ENCODE data around the gene BRK1.
"Not testable (repeated sequence)": the region's sequence is repeated elsewhere in the genome, so short reads cannot be mapped to it uniquely, and the experiment has no call there.

The BRK1 gene

DNA sequence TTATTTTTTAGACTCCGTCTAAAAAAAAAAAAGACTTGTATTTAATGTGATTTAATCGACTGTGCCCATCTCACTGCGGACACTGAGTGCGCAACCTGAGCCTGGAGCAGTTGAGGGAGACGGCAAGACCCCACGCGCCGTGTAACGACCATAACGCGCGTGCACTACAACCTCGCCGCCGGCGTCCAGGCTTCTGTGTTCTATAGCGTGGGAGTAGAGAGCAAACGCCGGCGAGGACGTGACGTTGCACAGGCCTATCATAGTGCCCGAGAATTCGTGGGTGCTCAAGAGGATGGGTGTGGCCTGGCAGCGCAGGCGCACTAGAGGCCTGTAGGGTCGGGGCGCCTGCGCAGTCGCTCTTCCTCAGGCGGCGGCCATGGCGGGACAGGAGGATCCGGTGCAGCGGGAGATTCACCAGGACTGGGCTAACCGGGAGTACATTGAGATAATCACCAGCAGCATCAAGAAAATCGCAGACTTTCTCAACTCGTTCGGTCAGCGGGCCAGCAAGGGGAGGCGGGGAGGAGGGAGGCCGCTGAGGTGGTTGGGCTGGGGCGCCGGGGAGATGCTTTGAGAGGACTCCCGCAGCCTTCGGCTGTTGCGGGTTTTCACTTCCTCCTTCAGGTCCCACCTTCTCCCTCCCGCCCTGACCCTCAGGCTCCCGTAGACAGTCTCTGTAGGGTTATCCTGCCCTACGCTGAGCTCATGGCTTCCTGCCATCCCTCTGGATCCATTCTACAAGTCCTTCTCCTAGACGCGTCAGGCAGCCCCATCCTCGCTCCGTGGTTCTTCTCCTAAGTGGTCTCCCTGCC lies at the start of gene BRK1:
TSS of gene BRK1 (plus strand) at position 350 of the 812 bp plus-strand sequence. CDS start at position 377, 27 bp downstream.
- peak; percentile 52 to 96 (median 88) for DNase-seq

DNA sequence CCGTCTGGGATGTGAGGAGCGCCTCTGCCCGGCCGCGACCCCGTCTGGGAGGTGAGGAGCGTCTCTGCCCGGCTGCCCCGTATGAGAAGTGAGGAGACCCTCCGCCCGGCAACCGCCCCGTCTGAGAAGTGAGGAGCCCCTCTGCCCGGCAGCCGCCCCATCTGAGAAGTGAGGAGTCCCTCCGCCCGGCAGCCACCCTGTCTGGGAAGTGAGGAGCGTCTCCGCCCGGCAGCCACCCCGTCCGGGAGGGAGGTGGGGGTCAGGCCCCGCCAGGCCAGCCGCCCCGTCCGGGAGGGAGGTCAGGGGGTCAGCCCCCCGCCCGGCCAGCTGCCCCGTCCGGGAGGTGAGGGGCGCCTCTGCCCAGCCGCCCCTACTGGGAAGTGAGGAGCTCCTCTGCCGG lies 45.4 kb upstream of the BRK1 start:
- not testable (repeated sequence) for DNase-seq

GRCh38 chr3:10074666-10075065 lies 40.8 kb upstream of the BRK1 start:
- DNase-seq: no peak

- peak in 1 of 51 donors; percentile 19 for DNase-seq
Observed at GRCh38 chr3:10081871-10082270, 33.6 kb upstream of the BRK1 start.

DNA sequence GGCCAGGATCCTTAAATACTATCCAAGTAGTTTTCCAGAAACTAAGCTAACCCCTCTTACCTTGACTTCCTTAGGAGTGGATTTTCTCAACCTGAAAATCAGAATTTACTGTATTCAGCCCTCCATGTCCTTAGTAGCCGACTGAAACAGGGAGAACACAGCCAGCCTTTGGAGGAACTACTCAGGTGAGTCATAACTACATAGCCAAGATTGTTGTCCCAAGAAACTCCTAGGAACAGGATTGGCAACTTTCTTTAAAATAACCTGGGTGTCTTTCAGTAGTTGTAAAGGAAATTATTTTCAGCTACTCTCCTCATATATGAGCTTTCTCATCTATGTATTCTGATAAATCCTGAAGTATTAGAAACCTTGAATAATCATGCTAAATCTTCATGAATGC lies 29.7 kb upstream of the BRK1 start:
- no peak for DNase-seq

DNA sequence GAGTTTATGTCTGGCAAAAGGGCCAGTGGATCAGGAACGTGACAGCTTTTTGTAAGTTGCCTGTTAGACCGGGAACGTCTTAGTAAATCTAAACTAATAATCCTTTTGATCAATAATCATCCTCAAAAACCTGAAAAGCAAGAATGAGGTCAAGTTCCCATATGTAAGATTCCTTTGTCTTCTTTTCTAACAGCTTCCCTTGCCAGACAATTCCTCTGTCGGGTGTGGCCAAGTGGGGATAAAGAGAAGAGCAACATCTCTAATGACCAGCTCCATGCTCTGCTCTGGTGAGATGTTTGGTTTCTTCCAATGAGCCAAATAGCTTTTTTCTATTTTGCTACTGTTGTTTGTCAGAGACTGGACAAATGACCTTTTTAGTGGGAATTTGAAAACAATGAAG lies 27.2 kb upstream of the BRK1 start:
- DNase-seq: no peak

- no peak for DNase-seq
Observed at GRCh38 chr3:10090179-10090578, 25.3 kb upstream of the BRK1 start.

GRCh38 chr3:10090774-10091173 lies 24.7 kb upstream of the BRK1 start:
- DNase-seq: not testable (repeated sequence)

- not testable (repeated sequence) for DNase-seq
Observed at GRCh38 chr3:10091387-10091786, 24.1 kb upstream of the BRK1 start.

GRCh38 chr3:10093678-10094077 lies 21.8 kb upstream of the BRK1 start:
- no peak for DNase-seq

- DNase-seq: peak in 1 of 51 donors; percentile 5
Observed at GRCh38 chr3:10099041-10099440, 16.4 kb upstream of the BRK1 start.

DNA sequence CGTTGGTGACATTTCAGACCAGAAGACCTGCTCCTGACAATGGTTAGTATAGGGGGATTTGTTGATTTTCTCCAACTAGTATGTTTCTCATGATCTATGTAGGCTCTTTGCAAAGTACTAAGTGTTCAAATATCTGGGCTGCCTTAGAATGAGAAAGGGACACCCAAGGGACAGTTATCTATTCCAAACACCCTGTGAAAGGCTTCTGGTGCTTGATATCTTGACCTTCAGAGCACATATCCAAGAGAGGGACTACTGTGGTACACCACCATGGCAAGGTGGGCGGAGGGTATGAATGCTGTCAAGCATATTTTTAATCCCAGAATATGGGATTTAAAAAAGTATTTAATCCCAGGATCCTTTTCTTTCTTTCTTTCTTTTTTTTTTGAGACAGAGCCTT lies 8.6 kb upstream of the BRK1 start:
- DNase-seq: no peak

GRCh38 chr3:10108091-10108490 lies 7.4 kb upstream of the BRK1 start, which contains the start of gene FANCD2OS:
Gene FANCD2OS (minus strand): TSS chr3:10108255. CDS start chr3:10104774, 3,481 bp downstream.
- DNase-seq: no peak

GRCh38 chr3:10116138-10116460 lies 624 bp downstream of the BRK1 start:
- DNase-seq: peak in 1 of 51 donors; percentile 60

DNA sequence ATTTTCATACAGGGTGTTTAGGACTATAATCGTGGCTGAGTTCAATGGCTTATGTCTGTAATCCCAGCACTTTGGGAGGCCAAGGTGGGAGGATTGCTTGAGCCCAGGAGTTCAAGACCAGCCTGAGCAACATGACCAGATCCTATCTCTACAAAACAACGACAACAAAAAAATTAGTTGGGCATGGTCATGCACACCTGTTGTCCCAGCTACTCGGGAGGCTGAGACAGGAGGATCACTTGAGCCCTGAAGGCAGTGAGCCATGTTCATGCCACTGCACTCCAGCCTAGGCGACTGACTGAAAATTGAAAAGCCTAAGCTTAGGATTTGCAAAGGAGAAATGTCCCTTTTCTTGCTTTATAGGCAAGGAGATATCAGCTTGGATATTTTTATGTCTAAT lies 1.5 kb downstream of the BRK1 start:
- DNase-seq: no peak

DNA sequence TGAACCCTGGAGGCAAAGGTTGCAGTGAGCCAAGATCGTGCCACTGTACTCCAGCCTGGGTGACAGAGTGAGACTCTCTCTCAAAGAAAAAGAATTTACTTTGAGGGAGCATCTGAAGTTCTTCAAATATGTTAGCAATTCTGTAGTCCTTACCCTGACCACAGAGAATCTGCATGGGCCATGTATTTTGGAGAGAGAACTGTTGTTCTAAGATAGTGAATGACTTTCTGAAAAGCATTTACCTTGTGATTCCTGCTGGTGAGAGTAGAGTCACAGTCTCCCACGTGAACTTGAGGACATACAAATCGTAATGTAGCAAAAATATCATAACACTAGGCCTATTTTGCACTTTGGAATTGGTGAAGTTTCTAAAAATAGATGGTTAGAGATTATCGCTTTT lies 3.9 kb downstream of the BRK1 start:
- DNase-seq: no peak

GRCh38 chr3:10121064-10121463 lies 5.6 kb downstream of the BRK1 start:
- DNase-seq: no peak

- DNase-seq: no peak
Observed at GRCh38 chr3:10122724-10123123, 7.2 kb downstream of the BRK1 start.

- DNase-seq: not testable (repeated sequence)
Observed at GRCh38 chr3:10135872-10136271, 20.4 kb downstream of the BRK1 start.

GRCh38 chr3:10136426-10137005 lies 21.0 kb downstream of the BRK1 start:
- no peak for DNase-seq

DNA sequence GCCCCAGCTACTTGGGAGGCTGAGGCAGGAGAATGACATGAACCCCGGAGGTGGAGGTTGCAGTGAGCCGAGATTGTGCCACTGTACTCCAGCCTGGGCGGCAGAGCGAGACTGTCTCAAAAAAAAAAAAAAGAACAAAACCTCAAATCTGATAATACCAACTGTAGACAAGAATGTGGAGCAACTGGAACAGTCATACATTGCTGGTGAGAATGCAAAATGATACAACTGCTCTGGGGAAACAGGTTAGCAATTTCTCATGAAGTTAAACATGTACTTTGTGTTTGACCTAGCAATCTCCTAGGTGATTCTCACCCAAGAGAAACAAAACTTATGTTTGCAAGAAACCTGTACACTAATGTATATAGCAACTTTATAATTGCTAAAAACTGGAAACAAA lies 21.7 kb downstream of the BRK1 start:
- no peak for DNase-seq

DNA sequence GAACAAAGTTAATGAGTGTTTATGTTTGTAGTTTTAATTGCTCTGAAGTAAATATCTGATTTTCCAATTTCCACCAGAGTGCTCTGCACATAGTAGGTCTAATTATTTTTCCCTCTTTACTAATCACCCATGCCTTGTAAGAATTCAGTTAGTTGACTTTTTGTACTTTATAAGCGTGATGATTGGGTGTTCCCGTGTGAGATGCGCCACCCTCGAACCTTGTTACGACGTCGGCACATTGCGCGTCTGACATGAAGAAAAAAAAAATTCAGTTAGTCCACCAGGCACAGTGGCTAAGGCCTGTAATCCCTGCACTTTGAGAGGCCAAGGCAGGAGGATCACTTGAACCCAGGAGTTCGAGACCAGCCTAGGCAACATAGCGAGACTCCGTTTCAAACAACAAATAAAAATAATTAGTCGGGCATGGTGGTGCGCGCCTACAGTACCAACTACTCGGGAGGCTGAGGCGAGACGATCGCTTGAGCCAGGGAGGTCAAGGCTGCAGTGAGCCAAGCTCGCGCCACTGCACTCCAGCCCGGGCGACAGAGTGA lies 25.6 kb downstream of the BRK1 start:
- no peak for DNase-seq

Data from hypothalamus (tissue), 51 donors.